Keratinocyte (primary cell): ENCODE data around the gene CHIT1.

ENCODE experiments used
- CTCF ChIP-seq, 3 experiments: IDR thresholded peaks in 1 of 3; conservative IDR thresholded peaks in 1 of 3; optimal IDR thresholded peaks in 1 of 3; 2 replicates in 2 of 3; 3 replicates in 1 of 3; pipeline versions ENCODE3 to v1.5.1; 2011; ENCODE audit warnings: low read length in 3 of 3, mild to moderate bottlenecking in 3 of 3, moderate library complexity in 2 of 3, control low read depth in 1 of 3, inconsistent platforms in 1 of 3; ENCODE audit not compliant: insufficient read depth in 2 of 3; ENCODE audit errors: extremely low read depth in 1 of 3
- EZH2 ChIP-seq: IDR thresholded peaks from one replicate; pipeline ENCODE4 v1.6.1; 2012; ENCODE audit warnings: inconsistent platforms, mild to moderate bottlenecking, low read length, moderate library complexity

GRCh38 chr1:203239526-203240305, 10.2 kb upstream of the CHIT1 start:
- TF ChIP-seq CTCF (optimal IDR thresholded peaks at IDR 0.05 in 1 of 3, IDR thresholded peaks at IDR 0.05 in 1 of 3, conservative IDR thresholded peaks at IDR 0.05 in 1 of 3; ENCODE audit: extremely low read depth in 1 of 3, insufficient read depth in 2 of 3, low read length in 3 of 3) (no peak), EZH2 (no peak)
